Glomerular visceral epithelial cell (primary cell): ENCODE data around the gene KCNQ1.

Source experiments
- DNase-seq: peaks from one replicate; pipeline ENCODE4 v3.0.0-alpha.2; 2016; ENCODE audit errors: extremely low spot score

The KCNQ1 gene

DNA sequence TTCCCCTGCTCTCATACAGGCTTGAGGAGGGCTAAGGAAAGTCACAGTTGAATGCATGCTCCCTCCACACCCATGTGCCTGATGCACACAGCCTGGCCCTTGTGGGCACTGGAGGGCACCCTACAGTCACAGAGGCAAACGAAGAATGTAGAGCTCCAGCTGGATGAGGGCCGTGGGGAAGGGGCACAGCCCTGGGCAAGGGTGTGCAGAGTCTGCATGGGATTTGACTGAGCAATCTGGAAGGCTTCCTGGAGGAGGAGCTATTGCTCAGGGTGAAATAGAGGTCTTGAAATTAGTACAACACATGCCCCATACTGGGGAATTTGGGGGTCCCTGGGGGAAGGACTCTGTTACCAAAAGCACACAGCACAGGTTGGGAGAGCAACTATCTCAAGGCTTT lies 64.0 kb downstream of the KCNQ1 start:
- no peak for DNase-seq

DNA sequence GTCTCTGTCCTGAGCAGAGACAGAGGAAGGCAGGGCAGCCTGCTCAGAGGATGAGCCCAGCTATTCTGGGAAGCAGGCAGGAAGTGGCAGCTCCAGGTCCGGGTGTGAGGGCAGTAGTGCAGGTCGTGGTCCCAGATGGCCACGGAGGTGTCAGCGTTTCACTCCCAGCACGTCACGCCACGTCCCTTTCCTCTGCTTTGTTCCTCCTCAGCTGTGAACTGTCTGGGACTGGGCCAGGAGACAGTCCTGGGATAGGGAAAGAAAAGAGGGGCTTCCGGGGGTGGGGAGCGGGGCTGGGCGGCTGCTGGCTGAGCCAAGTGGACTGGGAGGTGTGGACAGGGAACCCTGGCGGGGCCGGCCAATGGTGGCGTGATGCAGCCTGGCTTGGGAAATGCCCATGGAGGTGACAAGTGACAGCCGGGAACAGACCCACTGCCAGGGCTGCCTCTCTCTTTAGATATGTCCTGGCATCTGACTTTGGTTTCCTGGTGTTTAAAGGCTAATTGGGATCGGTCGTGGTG lies 64.7 kb downstream of the KCNQ1 start:
- DNase-seq, result no peak

DNA sequence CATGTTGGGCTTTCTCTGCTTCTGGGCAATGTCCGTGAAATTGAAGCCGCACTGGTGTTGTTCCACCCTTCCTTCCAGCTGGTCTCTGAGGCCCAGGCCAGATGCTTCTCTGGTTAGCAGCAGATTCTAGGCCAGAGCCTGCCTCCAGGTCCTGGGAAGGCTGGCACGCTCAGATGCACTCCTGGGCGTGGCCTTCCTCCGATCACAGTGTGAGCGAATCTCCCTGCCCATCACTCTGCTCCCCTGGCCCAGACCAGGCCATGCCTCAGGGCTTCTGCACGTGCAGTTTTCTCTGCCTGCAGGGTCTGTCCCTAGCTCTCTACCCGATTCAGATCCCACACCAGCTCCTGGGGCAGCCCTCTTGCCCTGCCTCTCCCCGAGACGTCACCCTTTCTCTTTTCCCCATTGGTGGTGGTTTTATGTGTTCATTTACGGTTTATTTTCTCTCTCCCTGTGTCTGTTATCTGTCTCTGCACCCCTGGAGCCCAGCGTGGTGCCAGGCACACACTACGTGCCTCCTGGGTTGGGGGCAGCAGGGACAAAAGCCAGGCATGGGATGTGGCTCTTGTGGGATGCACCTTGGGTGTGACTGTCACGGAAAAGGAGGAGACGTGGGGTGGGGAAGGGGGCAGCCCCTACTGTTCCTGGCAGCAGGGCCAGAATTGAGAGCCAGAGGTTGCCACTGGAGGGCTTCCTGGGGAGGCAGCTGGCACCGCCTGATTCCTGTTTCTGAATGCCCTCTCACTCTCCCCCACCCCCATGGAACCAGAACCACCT lies 66.0 kb downstream of the KCNQ1 start:
- DNase-seq, result no peak

DNA sequence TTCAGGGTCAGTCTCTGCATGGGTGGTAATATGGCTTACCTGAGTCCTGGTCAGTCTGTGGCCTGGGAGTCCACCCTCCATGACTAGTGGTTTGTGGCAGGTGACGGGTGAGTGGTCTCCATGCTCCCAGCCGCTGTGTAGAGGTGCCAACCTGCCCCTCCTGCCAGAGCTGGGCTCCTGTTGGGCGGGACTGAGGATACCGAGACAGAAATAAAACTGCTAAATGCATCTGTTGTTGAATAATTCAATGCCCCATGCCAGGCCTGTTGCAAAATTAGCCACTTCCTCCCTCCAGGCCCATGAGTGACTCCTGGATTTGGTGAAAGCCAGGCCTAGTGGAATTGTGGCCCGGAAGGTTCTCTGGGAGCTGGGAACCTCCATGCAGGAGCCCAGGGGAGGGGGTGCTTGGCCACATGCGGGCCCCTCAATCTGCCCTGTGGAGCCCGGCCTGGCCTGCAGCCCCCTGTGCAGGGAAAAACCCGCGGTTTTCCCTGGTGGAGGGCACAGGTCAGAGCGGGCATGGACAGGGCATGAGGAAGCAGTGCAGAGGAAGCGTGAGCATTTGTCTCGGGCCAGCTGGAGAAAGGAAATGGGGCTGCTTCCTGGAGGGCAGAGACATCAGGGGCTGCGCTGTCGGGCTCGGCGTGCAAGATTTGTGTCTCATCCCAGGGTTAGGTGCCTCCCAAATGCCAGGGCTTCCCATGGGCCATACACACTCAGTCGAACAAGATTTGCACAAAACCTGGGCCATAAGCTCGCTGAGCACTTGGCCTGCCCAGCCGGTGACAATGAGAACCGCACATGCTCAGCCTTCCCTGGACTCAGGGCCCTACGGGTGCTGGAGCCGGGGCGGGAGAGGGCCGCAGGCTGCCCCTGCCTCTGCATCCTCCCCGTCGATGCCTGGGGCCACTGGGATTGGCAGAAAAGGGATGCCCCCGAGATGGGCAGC lies 66.9 kb downstream of the KCNQ1 start:
- no peak for DNase-seq

DNA sequence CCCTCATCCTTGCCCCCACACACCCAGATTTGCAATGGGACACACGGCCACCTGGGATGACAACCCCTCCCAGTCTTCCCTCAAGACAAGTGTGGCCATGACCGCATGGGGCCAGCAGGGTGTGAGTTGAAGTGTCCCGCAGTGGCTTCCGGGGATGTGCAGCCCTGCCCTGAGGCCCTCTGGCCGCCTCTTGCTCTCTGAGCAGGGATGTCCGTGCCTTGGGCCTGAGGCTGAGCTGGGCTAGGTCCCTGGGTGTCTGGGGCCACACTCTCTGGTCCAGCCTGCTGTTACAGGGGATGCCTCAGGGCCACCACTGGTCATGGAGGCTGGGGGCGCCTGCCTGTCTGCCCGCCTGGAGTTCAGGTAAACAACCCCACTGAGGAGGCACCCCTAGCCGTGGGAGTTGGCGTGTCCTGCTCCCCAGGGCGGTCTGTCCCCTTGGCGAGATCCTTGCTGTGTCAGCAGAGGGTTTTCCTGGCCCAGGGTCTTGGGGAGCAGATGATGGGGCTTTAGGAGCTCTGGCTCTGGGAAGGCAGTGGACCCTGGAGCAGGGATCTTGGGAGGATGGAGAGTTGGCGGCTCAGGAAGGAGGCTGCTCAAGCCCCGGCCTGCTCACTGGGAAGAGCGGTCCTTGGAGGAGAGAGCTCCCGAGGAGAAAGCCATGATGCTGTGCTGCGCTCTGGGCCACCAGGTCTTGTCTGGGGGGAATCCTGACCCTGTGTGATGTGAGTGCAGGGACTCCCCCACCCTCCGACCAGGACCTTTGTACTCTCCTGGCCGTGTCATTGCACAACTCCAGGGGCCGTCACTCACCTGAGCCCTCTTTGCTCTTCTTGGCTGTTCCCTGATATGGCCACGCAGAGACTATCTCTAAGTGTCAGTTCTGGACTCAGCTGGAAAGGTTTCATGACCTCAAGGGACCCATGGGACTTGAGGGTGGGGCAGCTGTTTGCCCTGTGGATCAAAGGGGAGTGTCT lies 67.9 kb downstream of the KCNQ1 start:
- no peak for DNase-seq

DNA sequence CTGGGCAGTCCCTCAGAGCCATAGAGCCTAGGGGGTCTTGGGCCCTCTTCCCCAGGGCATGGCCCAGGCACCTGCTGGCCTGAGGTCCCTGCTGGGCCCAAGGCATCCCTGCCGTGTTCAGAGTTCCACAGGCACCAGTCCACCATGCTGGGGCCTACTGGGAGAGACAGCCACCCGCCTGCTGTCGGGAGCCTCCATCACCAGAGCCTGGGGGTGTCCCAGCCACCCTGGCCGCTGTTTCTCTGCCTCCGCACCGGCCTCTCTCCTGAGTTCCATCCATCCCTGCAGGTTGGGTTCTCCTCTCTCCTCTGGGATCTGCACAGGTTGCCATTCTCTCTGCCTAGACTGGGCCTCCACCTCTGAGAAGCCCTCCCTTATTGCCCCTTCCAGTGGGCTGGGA lies 68.6 kb downstream of the KCNQ1 start:
- DNase-seq, result no peak

DNA sequence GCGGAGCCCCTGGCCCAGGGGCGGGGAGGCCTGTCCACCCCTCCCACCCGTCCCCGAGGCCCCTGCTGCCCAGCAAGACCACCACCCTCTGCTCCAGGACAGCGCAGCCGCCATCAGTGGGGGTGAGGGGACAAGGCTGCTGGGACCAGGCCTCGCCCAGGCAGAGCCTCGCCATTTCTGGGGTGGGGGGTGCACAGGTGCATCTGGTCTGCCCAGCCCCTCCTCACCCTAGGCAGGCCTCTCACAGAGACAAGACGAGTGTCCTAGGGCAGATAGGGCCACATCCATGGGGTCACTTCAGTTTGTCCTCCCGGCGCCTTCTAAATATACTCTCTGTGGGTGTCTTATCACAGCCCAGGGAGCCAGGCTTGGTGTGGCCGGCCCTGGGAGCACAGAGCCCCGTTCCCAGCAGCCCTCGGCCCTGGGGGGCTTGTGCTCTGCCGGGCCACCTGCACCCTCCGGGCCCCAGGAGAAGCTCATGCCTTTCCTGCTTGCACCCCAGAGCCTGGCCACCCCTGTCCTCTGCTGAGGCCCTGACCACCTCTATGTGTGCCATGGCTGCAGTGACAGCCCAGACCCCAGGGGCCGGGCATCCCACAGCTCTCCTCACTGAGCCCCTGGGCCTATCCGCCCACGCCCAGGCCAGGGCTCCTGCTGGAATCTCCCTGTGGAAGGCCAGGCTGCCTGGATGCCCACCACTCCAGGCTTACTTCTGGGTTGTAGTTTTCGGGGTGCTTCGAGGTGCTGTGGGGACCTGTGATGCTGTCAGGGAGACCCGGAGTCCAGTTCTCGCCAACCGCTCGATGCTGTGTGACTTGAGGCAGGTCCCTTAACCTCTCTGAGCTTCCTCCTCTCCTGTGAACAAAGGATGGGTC lies 70.8 kb downstream of the KCNQ1 start:
- no peak for DNase-seq

DNA sequence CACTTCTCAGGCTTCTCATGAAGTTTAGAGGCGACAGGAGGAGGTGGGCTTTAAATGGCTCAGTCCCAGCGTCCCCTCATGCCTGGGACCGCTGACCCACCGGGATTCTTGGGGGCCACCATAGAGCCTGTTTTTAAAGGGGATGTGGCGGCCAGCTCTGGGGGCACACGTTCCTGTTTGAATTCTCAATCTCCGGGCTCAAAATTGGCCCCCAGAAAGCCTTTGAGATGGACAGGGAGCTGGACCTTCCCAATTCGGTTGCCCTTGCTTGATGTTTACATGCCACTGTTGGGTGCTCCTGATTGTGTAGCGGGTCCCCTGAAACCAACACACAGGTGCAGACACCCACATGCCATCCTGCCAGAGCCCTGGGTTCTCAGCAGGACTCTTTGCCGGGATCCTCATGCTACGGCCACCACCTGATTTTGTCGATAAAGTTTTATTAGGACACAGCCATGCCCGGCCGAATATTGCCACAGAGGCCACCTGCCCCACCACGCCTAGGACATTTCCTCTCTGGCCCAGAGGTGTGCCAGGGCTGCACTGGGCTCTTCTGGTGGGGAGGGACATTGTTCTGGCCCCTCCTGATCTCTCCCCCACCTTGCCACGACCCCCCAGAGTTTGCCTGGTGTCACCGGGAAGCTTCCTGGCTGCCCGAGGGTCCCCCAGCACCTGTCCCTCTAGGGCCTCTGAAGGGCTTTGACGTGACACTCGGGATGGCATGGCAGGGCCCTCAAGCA lies 71.6 kb downstream of the KCNQ1 start:
- DNase-seq, result no peak

DNA sequence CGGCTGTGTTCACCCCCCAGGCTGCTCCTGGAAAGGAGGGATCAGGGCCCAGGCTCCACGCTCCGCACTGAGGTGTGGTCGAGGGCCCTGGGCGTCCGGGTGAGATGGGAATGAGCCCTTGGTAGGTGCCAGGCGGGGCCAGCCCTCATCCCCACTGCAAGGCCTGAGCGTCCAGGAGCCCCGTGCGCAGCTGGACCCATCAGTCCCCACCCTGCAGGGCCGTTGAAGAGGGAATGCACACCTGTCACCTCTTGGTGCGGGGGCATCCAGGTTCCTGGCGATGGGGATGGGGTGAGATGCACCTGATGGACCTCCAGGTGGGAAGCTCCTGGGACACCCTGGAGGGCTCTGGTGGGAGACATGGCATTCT lies 72.2 kb downstream of the KCNQ1 start:
- DNase-seq, result no peak

DNA sequence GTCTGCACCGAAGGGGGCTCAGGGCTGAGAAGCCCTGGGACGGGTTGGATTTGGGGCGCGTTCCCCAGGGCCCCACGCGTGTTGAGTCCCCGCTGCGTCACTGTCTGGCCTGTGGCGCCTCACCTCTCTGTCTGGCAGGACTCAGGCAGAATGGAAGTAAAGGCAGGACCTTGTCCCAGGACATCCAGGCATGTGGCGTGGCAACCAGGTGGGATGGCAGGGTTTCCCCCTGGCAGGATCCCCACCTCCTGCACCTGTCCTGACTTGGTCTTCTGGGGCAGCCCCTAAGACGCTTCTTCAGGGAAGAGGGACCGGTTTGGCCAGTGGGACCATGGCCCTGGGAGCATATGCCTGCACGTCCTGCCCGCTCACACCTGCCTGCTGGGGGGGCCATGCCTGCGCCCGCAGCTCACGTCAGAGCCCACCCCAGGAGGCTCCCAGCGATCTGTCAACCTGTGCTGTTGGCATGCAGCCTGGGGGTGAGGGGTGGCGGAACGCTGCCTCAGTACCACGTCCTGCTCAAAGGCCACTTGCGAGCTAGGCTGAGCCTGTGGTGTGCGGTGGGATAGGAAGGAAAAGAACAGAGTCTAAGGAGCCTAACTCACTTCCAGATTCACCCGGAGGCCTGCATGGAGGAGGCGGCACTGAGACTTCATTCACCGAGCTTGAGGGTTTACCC lies 72.7 kb downstream of the KCNQ1 start:
- DNase-seq, result no peak

DNA sequence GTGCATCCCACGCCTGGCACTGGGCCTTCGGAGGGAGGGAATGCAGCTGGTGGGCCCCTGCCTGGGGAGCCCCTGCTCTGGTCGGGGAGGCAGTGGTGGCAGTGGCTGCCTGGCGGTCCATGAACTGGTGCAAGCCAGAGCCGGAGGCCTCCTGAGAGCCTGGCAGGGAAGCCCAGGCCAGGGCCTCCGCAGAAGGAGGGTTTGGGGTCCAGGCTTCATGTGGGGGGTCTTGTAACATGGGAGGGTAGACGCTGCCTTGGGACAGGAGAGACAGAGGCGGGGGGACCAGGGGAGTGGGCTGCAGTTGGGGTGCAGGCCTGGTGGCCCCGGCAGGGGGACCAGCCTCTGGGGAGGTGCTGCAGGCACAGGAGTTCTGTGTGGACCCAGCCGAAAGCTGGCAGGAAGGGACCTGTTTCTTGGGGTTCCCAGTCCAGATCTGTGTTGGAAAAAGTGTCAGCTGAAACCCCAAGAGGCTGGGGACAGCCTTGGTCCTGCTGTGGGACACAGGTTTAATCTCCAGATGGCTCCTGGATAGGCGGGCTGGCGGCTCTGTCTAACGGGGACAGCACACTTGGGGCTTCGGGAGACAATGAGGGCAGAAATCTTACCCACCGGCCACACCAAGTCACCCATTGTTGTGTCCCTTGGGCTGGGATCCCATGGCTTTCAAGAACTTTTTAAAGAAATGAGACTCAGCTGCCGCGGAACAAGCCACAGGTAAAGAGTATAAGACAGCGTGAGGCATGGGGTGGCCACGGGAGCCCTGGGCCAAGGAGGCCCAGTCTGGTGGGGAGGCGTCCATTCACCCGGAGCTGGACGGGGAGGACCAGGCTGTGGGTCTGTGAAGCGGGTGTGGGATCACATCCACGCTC lies 73.5 kb downstream of the KCNQ1 start:
- DNase-seq, result no peak

DNA sequence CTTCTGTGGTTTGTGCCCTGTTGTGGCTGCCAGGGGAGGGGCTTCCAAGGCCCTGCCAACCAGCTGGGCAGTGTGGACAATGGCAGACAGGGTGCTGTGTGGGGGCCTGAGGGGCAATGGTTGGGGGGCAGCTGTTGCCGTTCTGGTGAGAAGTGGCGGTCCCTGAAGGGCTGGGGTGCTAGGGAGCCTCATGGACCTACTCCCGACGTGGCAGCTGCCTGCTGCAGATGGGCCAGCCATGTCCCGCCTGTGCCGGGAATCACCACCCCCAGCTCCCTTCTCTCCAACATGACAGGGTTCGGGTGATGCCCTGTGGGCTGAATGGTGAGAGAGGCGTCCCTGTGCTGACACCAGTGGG lies 74.2 kb downstream of the KCNQ1 start:
- DNase-seq, result no peak

DNA sequence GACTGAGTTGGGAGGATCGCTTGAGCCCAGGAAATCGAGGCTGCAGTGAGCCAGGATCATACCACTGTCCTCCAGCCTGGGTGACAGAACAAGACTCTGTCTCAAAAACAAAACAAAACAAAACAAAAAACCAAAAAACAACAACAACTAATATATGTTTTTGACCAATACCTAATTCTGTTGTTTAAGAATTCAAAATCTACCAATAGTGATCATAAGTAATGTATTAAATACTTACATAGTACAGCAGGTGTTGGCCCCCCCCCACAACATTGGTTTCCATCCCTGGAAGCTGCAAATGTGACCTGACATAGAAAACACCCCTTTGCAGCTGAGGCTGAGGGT lies 74.7 kb downstream of the KCNQ1 start:
- no peak for DNase-seq

DNA sequence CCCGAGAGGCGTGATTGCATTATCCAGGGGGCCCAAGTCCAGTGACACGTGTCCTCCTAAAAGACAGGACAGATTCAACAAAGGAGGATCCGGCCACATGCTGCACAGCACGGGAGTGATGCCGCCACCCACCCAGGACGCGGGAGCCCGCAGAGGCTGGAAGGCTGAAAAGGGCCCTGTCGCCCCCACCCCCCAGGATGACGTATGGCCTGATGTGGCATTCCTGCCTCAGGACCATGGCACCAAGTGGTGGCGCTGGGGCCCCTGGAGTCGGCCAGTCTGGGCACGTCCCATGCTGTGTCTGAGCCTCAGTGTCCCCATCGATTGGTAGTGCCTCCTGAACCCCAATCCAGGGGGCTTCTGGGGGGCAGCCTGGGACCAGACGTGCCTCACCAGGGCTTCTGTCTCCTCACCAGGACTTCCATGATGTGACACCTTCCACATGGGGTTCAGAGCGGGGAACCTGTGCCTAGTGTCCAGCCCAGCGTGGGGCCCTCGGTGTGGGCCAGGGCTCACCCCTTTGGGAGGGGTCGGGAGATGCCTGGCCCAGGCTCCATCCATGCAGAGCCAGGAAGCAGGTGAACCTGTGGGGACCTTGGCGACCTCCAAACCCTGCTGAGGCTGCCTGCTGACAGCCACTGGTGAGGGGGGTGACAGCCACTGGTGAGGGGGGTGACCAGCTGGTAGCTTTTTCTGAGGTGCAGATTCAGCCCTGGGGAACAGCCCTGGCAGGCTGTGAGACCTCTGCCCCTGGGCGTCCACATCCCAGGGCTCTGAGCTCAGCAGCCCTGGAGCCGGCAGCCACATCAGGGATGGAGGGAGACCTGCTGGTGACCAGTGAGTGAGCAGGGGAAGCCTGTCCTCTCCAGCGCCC lies 75.3 kb downstream of the KCNQ1 start:
- DNase-seq, result no peak

DNA sequence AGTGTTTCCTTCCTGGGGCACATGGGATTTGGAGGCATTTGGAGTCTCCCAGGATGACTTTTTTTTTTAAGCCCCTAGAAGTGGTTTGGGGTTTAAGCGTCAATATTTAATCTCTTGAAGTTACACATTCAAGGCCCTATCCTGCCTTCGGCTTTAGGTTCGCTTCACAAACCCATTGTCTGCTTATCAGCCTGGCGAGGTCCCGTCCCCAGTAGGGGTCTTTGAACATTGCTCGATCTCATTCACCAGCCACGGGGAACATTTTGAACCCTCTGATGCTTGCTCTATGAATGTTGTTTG lies 75.9 kb downstream of the KCNQ1 start:
- no peak for DNase-seq

DNA sequence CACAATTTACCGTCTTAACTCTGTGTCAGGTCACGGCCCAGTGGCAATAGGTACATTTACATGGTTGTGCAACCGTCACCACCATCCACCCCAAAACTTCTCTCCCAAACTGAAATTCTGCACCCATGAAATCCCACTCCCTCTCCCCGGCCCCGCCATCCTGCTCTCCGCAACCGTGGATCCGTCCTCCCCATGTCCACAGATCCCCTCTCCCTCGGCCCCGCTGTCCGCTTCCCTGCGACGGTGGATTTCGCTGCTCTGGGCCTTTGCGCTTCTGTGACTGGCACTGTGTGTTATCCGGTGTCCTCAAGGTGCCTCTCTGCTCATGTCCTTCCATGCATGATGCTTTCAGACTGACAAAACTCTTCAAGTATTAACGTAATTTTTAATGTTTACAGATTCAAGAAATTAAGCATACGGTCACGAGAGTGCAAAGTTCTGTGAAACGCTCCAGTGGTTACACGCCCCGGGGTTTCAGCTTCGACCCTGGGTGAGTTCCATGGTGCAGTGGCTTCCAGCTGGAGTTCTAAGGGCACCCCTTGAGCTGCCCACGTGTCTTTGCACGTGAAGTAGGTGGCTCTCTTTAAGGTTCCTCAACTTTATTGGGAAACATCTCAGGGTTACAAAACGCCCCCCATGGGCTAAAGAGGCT lies 76.4 kb downstream of the KCNQ1 start:
- no peak for DNase-seq
